ENCODE measurements around the gene CXCL14.
A peak's percentile ranks its signal among the peaks of the same experiment; 100 is the strongest.

Gene CXCL14

DNA sequence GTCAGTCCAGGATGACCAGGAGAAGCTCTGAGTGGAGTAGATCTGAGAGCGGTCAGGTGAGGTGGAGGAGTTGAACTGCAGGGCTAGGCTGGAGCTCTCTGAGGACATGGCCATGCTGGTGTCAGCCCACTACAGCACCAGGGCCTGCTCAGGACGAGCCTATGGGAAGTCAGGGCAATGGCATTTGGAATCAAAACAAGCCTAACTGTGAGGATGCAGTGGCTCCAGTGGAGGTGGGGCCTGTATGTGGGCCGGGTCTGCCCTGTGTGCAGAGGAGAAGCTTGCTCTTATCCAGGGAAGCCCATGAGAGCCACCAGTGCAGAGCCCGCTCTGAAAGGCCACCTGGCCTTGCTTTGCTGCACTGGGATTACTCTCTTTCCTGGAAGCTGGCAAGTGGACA is 11.1 kb downstream of the CXCL14 start:
- 73% methylated on average over 4 of the region's 4 CpGs for WGBS
- Histone ChIP-seq H3K4me3 (ENCODE audit: low read length) (no peak overlapping the region), H3K9me3 (ENCODE audit: insufficient read depth, low read depth, low read length) (no peaks in the 10 kb centered on the region), H3K27me3 (ENCODE audit: insufficient read depth, low read length) (peaks cover 31% of the 10 kb centered on the region), H3K27ac (ENCODE audit: low read depth, low read length) (no peak overlapping the region), H3K36me3 (ENCODE audit: insufficient read depth, low read length) (no peaks in the 10 kb centered on the region), H3K4me1 (ENCODE audit: insufficient read depth, low read length) (peaks cover 19% of the 10 kb centered on the region), H3K9ac (ENCODE audit: low read depth, low read length) (no peak overlapping the region)

DNA sequence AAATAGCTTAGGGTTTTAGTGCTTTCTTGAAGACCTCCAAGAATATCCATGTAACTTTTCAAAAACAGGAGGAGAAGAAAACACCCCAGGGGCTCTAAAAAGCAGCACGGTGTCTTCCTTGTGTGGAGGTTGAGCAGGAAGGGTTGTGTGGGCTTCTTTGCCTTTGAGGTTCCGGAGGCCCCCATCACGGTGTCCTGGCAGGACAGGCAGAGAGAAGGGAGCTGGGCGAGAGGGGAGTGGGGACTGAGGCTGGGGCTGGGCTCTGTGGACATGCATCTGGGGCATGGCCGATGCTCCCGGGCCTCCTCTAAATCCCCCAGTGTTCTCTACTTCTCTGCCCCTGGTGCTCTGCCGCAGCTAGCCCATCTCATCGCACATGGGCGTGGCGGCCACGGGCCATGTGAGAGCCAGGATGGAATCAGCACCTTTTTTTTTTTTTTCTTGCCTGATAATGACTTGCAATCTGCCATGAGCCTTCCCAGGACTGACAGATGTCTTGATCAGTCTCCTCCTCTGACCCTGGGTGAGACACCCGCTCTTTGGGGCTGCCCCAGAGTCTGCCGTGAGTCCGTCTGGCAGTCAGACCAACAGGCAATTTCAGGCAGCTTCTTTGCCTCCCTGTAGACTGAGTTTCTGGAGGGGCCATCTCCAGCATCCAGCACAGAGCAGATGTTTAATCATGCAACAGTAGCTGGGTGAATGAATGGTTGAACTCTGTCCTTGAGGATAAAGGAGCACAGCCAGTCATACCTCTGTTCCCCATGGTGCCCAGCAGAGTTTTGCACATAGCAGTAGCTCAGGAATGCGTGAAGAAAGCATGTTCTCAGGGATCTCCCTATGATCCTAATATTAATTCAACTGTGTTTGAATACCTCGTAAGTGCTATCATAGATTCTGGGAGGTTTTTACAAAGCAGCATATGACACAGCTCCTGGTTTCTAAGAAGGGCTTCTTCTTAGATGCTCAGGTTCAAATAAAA is 12.1 kb downstream of the CXCL14 start:
- Histone ChIP-seq H3K27ac (ENCODE audit: low read depth, low read length) (no peak overlapping the region), H3K27me3 (ENCODE audit: insufficient read depth, low read length) (peaks cover 37% of the 10 kb centered on the region), H3K4me3 (ENCODE audit: low read length) (no peak overlapping the region), H3K36me3 (ENCODE audit: insufficient read depth, low read length) (no peaks in the 10 kb centered on the region), H3K9ac (ENCODE audit: low read depth, low read length) (no peak overlapping the region), H3K4me1 (ENCODE audit: insufficient read depth, low read length) (peaks cover 19% of the 10 kb centered on the region), H3K9me3 (ENCODE audit: insufficient read depth, low read depth, low read length) (no peaks in the 10 kb centered on the region)
- WGBS, result 89% methylated on average over 16 of the region's 16 CpGs

DNA sequence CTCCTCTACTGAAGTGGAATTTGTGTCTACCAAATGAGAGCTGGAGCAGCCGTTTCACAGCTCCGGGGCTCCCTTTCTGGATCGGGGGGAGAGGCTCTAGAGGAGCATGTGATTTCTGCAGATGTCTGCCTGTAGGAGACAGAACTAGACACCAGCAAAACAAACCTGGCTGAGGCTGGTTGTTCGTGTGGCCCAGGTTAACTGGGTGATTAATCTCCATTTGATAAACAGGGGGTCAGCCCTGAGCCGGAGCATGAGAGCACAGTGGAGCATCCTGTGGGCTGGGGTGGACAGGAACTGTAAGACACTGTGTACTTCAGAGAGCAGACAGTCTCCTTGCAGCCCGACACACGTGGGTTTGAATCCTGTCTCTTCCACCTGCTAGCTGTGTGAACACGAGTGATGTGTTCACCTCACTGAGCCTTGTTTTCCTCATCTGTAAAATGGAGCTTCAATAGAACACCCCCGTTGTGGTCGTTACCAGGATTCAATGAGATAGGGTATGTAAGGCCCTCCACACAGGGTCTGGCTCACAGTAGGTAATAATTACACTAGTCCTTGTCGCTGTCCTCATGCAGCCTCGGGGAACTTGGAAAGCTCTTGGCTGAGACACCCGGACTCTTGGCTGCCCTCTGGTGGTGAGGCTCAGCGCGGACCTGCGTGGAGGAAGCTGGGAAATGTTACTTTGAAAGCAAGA is 12.9 kb downstream of the CXCL14 start:
- H3K27me3 ChIP-seq (ENCODE audit: insufficient read depth, low read length), result peaks cover 44% of the 10 kb centered on the region
- 38% methylated on average over 16 of the region's 16 CpGs for WGBS

DNA sequence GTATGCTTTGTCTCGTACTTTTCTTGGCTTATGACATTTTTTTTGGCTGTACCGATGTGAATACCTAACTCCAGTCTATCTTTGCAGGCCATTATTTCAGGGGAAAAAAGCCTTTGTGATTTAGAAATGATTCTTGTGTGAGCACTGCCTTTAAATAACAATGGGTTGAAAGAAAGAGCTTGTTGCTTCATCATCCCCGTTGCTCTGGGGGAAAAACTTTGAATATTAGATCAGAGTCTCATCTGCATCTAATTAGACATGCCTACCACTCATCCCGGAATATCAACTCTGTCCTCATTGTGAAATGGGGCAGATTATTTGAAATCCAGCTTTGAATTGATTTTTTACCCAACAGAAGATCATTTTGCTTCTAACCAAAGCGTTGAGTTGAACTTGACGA is 13.5 kb downstream of the CXCL14 start:
- H3K27ac ChIP-seq (ENCODE audit: low read depth, low read length), result peak overlapping the region; percentile 39; the same call in 1 of the 2 replicates
- H3K4me1 ChIP-seq (ENCODE audit: insufficient read depth, low read length), result peaks cover 19% of the 10 kb centered on the region
- whole genome bisulfite sequencing, result 27% methylated on average over 6 of the region's 6 CpGs
- H3K27me3 ChIP-seq (ENCODE audit: insufficient read depth, low read length), result peaks cover 44% of the 10 kb centered on the region
- H3K4me3 ChIP-seq (ENCODE audit: low read length), result no peak overlapping the region
- H3K36me3 ChIP-seq (ENCODE audit: insufficient read depth, low read length), result no peaks in the 10 kb centered on the region
- no peak overlapping the region for H3K9ac ChIP-seq (ENCODE audit: low read depth, low read length)
- no peaks in the 10 kb centered on the region for H3K9me3 ChIP-seq (ENCODE audit: insufficient read depth, low read depth, low read length)

More for the DNA sequence above, 12.9 kb downstream of the CXCL14 start:
- H3K27ac ChIP-seq (ENCODE audit: low read depth, low read length), result peak overlapping the region; percentile 39; the same call in 1 of the 2 replicates
- H3K4me1 ChIP-seq (ENCODE audit: insufficient read depth, low read length), result peaks cover 19% of the 10 kb centered on the region
- no peak overlapping the region for H3K4me3 ChIP-seq (ENCODE audit: low read length)
- H3K9ac ChIP-seq (ENCODE audit: low read depth, low read length), result no peak overlapping the region
- no peaks in the 10 kb centered on the region for H3K36me3 ChIP-seq (ENCODE audit: insufficient read depth, low read length)
- no peaks in the 10 kb centered on the region for H3K9me3 ChIP-seq (ENCODE audit: insufficient read depth, low read depth, low read length)

DNA sequence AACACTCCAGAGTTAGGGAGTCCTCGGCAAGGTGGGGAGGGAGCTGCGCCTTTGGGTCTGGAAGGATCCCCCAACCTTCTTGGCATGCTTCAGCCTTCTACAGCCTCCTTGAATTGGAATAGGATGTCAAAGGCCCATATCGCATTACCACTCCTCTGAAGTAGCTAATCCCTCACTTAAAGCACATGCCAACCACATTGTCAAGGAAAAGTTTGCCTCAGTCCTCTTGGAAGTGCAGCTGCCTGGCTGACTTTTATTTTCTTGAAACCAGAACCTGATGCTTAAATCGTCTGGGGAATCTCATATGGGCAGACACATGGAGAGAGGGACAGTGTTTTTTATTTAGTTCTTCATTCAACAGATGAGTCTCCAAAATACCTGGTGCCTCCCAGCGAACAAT is 14.5 kb downstream of the CXCL14 start:
- H3K27me3 ChIP-seq (ENCODE audit: insufficient read depth, low read length), result peaks cover 45% of the 10 kb centered on the region
- H3K9me3 ChIP-seq (ENCODE audit: insufficient read depth, low read depth, low read length), result no peaks in the 10 kb centered on the region
- 55% methylated on average over 5 of the region's 5 CpGs for WGBS
- no peak overlapping the region for H3K9ac ChIP-seq (ENCODE audit: low read depth, low read length)
- no peak overlapping the region for H3K4me3 ChIP-seq (ENCODE audit: low read length)
- H3K4me1 ChIP-seq (ENCODE audit: insufficient read depth, low read length), result peaks cover 19% of the 10 kb centered on the region
- no peak overlapping the region for H3K27ac ChIP-seq (ENCODE audit: low read depth, low read length)
- H3K36me3 ChIP-seq (ENCODE audit: insufficient read depth, low read length), result no peaks in the 10 kb centered on the region

DNA sequence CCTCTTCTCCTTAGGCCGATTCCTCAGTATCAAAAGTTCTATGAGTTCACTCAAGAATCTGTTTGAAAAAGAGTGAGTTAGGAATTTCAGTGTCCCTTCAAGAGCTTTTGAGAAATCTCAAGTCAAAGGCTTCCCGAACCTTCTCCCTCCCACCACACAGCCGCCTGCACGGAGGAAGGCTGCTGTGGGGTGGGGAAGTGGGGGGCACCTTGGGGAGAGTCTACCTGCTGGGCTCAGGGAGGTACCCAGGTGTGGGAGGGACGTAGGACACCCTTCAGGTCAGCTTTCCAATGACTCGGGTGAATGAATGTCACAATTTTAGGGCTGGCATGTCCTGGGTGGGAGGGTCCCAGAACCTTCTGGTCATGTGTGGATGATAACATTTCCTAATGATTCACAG is 17.5 kb downstream of the CXCL14 start:
- WGBS, result 87% methylated on average over 5 of the region's 6 CpGs
- no peak overlapping the region for H3K4me3 ChIP-seq (ENCODE audit: low read length)
- no peak overlapping the region for H3K27ac ChIP-seq (ENCODE audit: low read depth, low read length)
- no peaks in the 10 kb centered on the region for H3K36me3 ChIP-seq (ENCODE audit: insufficient read depth, low read length)
- peaks cover 19% of the 10 kb centered on the region for H3K4me1 ChIP-seq (ENCODE audit: insufficient read depth, low read length)
- H3K27me3 ChIP-seq (ENCODE audit: insufficient read depth, low read length), result peaks cover 50% of the 10 kb centered on the region
- no peaks in the 10 kb centered on the region for H3K9me3 ChIP-seq (ENCODE audit: insufficient read depth, low read depth, low read length)
- no peak overlapping the region for H3K9ac ChIP-seq (ENCODE audit: low read depth, low read length)

DNA sequence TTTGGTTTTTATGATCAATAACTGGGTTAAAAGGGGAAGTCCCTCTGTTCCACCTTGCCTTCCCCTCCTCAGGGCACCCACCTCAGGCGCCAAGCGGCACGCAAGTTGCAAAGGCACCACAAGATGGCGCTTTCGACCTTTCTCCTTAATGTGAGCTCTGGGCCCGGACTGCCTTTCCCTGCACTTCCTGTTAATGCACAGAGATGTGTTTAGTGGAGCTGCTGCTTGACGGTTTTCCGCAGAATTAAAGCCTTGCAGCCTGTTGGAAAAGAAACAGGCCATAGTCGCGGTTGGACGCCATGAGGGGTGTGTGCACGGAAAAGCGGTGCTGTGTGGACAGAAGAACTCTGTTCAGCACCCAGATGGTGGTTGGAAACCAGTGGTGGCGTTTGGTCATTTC is 17.9 kb downstream of the CXCL14 start:
- no peak overlapping the region for H3K27ac ChIP-seq (ENCODE audit: low read depth, low read length)
- no peak overlapping the region for H3K9ac ChIP-seq (ENCODE audit: low read depth, low read length)
- no peak overlapping the region for H3K4me3 ChIP-seq (ENCODE audit: low read length)
- no peaks in the 10 kb centered on the region for H3K9me3 ChIP-seq (ENCODE audit: insufficient read depth, low read depth, low read length)
- 13% methylated on average over 14 of the region's 14 CpGs for WGBS
- no peaks in the 10 kb centered on the region for H3K36me3 ChIP-seq (ENCODE audit: insufficient read depth, low read length)
- peaks cover 17% of the 10 kb centered on the region for H3K4me1 ChIP-seq (ENCODE audit: insufficient read depth, low read length)
- H3K27me3 ChIP-seq (ENCODE audit: insufficient read depth, low read length), result peaks cover 51% of the 10 kb centered on the region

DNA sequence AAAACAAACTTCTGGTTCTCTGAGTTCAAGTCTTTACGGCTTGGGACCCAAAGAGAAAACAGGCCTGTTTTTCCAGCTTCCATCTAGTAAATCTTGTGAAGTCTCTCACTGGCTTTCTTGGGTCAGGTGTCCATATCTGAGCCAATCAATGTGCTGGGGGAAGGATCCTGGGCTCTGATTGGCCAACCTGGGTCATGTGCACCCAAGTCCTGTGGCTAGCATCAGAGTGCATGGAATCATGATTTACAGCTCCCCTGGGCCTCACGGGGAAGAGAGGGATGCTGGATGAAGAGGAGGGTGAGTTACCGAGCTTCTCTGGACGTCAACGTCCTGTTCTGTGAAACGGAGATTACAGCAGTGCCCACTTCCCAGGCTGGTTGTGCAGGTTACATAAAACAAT is 19.4 kb downstream of the CXCL14 start:
- H3K9me3 ChIP-seq (ENCODE audit: insufficient read depth, low read depth, low read length), result no peaks in the 10 kb centered on the region
- H3K9ac ChIP-seq (ENCODE audit: low read depth, low read length), result no peak overlapping the region
- WGBS, result 91% methylated on average over 6 of the region's 6 CpGs
- no peak overlapping the region for H3K27ac ChIP-seq (ENCODE audit: low read depth, low read length)
- peaks cover 38% of the 10 kb centered on the region for H3K27me3 ChIP-seq (ENCODE audit: insufficient read depth, low read length)
- H3K4me3 ChIP-seq (ENCODE audit: low read length), result no peak overlapping the region
- peaks cover 2% of the 10 kb centered on the region for H3K4me1 ChIP-seq (ENCODE audit: insufficient read depth, low read length)
- no peaks in the 10 kb centered on the region for H3K36me3 ChIP-seq (ENCODE audit: insufficient read depth, low read length)

DNA sequence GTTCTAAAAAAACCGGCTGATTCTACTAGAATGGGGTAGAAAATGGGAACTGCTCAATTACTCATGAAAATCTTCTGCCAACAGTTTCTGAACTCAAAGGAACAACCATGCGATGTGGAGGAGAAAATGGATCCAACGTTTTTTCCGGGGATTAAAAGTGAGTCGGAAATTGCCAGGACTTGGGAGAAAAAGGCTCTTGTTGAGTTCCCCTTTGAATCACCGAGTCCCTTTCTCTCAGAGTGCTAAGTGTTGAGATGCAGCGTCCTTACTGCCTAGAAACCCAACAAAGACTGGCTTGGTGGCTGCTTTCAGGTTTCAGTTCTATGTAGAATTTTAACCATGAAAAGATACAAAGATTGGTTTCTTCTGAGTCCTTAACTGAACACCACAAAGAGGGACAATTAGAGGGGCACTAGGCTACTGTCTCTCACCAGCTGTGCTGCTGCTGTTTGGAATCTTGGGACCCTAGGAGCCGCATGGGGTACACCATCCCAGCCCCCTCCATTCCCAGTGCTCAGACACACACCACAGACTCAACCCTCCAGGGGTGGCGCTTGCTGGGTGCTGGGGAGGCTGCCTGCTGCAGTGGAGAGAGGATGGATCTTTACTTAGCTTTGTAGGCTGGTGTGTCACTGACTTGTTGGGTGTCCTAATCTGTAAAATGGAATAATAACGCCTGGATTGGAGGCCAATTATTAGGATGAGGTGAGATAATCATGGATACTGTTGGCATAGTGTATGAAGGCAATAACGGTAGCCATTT is 21.5 kb downstream of the CXCL14 start:
- no peak overlapping the region for H3K9ac ChIP-seq (ENCODE audit: low read depth, low read length)
- WGBS, result 78% methylated on average over 11 of the region's 11 CpGs

DNA sequence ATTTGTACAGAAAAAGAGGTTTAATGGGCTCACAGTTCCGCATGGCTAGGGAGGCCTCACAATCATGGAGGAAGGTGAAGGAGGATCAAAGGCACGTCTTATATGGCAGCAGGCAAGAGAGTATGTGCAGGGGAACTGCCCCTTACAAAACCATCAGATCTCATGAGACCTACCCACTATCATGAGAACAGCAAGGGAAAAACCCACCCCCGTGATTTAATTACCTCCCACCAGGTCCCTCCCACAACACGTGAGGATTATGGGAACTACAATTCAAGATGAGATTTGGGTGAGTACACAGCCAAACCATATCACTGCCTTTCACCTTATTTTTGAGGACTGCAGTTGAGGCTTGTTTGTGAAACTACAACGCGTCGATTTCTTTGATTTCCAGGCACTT is 22.2 kb downstream of the CXCL14 start:
- H3K9me3 ChIP-seq (ENCODE audit: insufficient read depth, low read depth, low read length), result no peaks in the 10 kb centered on the region
- no peak overlapping the region for H3K9ac ChIP-seq (ENCODE audit: low read depth, low read length)
- H3K27me3 ChIP-seq (ENCODE audit: insufficient read depth, low read length), result peaks cover 37% of the 10 kb centered on the region
- no peaks in the 10 kb centered on the region; the same call in 1 of the 2 replicates for H3K4me1 ChIP-seq (ENCODE audit: insufficient read depth, low read length)
- no peak overlapping the region for H3K27ac ChIP-seq (ENCODE audit: low read depth, low read length)
- WGBS, result 92% methylated on average over 7 of the region's 7 CpGs
- no peaks in the 10 kb centered on the region for H3K36me3 ChIP-seq (ENCODE audit: insufficient read depth, low read length)
- no peak overlapping the region for H3K4me3 ChIP-seq (ENCODE audit: low read length)

More for the DNA sequence above, 21.5 kb downstream of the CXCL14 start:
- Histone ChIP-seq H3K36me3 (ENCODE audit: insufficient read depth, low read length) (no peaks in the 10 kb centered on the region), H3K4me3 (ENCODE audit: low read length) (no peak overlapping the region), H3K27ac (ENCODE audit: low read depth, low read length) (no peak overlapping the region), H3K27me3 (ENCODE audit: insufficient read depth, low read length) (peaks cover 35% of the 10 kb centered on the region), H3K4me1 (ENCODE audit: insufficient read depth, low read length) (no peaks in the 10 kb centered on the region; the same call in 1 of the 2 replicates), H3K9me3 (ENCODE audit: insufficient read depth, low read depth, low read length) (no peaks in the 10 kb centered on the region)

DNA sequence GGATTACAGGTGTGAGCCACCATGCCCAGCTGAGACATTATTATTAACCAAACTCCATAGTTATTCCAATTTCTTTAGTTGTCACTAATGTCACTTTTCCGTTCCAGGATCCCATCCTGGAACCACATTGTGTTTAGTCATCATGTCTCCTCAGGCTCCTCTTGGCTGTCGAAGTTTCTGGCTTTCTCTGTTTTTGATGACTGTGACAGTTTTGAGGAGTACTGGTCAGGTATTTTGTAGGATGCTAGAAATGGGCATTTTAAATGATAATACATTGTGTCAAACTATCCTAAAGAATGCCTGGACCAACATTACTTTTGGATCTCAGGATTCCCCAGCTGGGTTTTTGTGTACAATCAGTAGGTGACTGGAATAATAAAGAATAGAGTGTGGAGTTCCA is 23.3 kb downstream of the CXCL14 start:
- H3K9ac ChIP-seq (ENCODE audit: low read depth, low read length), result no peak overlapping the region
- no peak overlapping the region for H3K27ac ChIP-seq (ENCODE audit: low read depth, low read length)
- H3K36me3 ChIP-seq (ENCODE audit: insufficient read depth, low read length), result no peaks in the 10 kb centered on the region
- H3K27me3 ChIP-seq (ENCODE audit: insufficient read depth, low read length), result peaks cover 42% of the 10 kb centered on the region
- no peaks in the 10 kb centered on the region for H3K9me3 ChIP-seq (ENCODE audit: insufficient read depth, low read depth, low read length)
- no peak overlapping the region for H3K4me3 ChIP-seq (ENCODE audit: low read length)
- 92% methylated on average over 2 of the region's 2 CpGs for WGBS
- no peaks in the 10 kb centered on the region for H3K4me1 ChIP-seq (ENCODE audit: insufficient read depth, low read length)

All from HUES64 (cell line).